ENCODE measurements around the gene SLC7A11.

The SLC7A11 gene

DNA sequence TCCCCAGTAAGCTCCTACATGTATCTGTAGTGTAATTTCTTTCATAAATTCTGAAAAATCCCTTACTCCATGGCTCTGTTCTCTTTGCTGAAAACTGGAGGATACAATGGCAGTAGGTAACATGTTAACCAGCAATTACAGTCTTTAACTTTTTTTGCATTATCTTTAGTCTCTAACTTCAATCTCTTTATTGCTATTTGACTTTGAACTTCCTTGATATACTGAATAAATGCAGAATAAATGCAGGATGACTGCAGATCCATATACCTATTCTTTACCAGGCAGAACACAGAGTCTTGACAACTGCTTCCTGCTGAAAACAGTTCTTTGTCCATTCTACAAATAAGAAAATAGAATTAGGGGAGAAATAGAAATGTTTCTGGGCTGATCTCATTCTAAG, 101.3 kb downstream of the SLC7A11 start:
- no peak for DNase-seq

DNA sequence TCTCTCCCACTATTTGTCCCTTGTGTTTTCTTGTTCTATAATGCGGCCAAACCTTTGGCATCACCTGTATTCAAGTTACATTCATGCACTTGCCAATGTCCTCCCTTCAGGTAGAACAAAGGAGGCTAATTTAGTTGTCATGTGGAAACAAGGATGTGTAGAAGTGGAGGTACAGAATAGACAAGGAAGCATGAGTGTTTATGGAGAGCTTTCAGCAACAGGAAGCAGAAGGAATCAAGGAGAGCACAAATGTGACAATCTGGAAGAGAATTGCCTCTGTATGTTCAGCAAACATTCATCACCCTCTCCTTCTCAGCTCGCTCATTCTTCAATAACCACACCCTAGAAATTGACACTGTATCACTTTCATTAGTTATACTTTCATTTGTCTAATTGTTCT, 103.4 kb downstream of the SLC7A11 start:
- DNase-seq: no peak

DNA sequence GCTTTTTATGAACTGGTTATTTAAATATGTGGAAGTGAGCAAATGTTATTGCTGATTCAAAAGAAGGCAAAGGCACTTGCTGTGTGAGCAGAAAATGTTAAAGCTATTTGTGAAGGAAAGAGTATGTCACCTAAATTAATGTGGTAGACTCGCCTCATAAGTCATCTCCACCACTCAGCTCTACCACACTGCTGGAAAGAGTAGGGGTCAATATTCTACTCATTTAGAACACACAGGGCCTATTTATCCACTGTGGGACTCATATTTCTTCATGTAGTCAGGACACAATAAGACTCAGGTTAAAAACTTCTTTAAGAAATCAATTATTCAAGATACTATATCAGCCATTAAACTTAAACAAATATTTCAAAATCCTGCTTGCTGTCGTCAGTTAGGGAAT, 106.5 kb downstream of the SLC7A11 start:
- no peak for DNase-seq

DNA sequence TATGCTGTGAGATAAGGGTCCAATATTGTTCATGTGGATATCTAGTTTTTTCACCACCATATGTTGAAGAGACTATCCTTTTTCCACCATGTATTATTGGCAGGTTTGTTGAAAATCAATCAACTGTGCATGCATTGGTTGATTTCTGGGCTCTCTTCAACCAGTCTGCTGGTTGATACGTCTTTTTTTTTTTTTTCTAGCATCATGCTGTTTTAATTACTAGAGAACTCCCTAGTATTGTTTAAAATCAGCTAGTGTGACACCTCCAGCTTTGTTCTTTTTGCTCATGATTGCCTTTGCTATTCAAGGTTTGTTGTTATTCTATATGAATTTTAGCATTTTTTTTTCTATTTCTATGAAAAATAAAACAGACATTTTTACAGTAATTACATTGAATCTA, 123.9 kb downstream of the SLC7A11 start:
- no peak for DNase-seq

DNA sequence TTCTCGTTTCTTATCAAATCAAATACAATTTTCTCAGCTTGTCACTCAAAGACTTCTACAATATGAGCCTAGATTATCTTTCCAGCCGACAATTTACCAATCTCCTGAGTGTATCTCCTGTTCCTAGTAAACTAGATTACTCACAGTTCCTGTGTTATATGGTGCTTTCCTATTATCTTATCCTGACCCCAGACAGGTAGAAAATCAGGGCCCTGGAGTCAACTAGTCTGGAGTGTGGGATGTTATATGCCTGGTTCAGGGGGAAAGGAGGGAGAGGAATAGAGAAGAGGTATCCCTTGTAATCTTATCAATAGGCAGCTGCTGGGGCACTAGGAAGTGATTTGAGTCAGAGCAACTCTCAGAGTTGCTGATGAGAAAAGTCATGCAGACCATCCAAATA, 127.1 kb downstream of the SLC7A11 start:
- no peak for DNase-seq

DNA sequence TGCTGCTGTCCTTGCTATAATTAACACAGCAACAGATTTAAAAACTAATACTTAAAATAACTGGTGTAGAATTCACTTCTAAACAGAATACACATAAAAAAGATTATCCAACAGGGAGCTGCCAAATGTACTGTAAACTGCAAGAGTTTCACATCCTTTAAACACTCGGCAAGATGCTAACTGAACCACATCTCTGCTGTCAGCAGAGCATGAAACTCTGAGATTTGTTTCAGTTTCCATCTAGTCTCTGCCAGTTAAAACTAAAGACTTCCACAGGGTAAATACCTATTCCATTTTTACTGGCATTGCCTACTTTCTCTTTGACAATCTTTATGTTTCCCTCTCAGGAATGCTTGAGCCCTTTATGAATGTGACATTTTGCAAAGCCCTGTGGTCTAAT, 127.7 kb downstream of the SLC7A11 start:
- no peak for DNase-seq
